ENCODE data around the gene CUL1.

CUL1 gene

DNA sequence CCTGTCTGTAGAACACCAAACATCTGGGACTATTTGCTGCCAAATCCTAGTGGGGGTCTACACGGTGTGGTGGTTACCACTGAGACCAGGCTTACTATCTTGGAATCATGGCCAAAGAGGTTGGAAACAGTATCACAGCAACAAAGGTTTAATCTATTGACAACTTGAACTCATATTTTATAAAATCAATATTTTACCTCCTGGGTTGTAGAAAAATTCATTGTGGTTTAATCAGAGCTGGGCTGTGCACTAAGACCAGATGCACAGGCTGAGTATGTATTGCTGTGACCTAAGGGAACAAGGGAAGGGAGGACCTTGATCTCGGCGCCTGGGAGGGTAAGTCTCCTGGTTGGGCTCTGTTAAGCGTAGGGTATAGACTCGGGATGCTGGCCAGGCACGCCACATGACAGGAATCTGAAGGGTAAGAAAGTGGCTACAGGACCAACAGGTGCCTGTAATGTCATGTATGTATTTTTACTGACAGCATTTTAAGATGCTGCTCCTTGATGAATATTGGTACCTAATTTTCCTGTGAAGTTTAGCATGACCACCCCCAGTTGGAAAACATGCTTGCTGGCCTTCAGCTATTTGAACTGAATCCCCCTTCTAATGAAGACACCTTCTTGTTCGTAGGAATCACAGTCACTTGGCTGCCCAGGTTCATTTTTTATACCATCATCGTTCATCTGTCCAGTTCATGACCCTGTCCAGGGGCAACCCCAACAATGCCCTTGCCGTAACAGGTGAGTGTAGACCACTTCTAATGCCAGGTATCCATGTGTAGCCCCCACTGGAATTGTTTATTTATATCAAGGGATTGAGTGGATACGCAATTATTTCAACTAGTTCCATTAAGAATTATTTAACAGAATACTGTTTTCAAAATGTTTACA, 105.9 kb downstream of the CUL1 start:
- Histone ChIP-seq H3K27ac (no peak overlapping the region), H3K9ac (no peak overlapping the region), H4K20me1 (ENCODE audit: insufficient read depth) (no peaks in the 10 kb centered on the region), H2AFZ (ENCODE audit: low read depth) (no peak overlapping the region), H3K79me2 (ENCODE audit: insufficient read depth, low read depth) (no peaks in the 10 kb centered on the region), H3K27me3 (ENCODE audit: insufficient read depth, low read depth) (no peaks in the 10 kb centered on the region), H3K4me1 (ENCODE audit: low read depth, poor library complexity, severe bottlenecking) (no peaks in the 10 kb centered on the region), H3K36me3 (ENCODE audit: insufficient read depth) (peaks cover 30% of the 10 kb centered on the region; the same call in 1 of the 2 replicates), H3K4me3 (IDR thresholded peaks at IDR 0.05; ENCODE audit: insufficient read depth, low read depth, low read length) (no peak overlapping the region), H3K4me2 (no peak overlapping the region)
- TF ChIP-seq, protein P1, sequence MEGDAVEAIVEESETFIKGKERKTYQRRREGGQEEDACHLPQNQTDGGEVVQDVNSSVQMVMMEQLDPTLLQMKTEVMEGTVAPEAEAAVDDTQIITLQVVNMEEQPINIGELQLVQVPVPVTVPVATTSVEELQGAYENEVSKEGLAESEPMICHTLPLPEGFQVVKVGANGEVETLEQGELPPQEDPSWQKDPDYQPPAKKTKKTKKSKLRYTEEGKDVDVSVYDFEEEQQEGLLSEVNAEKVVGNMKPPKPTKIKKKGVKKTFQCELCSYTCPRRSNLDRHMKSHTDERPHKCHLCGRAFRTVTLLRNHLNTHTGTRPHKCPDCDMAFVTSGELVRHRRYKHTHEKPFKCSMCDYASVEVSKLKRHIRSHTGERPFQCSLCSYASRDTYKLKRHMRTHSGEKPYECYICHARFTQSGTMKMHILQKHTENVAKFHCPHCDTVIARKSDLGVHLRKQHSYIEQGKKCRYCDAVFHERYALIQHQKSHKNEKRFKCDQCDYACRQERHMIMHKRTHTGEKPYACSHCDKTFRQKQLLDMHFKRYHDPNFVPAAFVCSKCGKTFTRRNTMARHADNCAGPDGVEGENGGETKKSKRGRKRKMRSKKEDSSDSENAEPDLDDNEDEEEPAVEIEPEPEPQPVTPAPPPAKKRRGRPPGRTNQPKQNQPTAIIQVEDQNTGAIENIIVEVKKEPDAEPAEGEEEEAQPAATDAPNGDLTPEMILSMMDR (conservative IDR thresholded peaks at IDR 0.05; ENCODE audit: low read depth, low read length): no peak

DNA sequence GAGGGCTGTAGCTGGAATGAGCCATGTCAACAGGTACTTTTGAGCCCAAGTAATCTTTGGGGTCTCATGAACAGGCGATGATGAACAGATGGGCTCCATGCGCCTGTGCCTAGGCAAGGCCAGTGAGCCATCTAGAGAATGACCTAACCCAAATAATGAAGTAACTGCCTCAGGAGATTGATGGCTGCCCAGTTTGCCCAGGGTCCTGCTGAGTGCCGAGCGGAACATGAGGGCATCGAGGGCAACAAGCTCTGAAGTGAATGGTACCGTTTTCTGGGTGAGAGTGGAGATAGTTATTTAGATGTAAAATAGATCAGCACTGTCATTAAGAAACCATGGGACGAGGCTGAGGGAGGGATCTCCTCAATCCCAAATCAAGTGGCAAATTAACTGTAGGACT, 107.5 kb downstream of the CUL1 start:
- Histone ChIP-seq H3K27ac (no peak overlapping the region), H3K4me3 (IDR thresholded peaks at IDR 0.05; ENCODE audit: insufficient read depth, low read depth, low read length) (no peak overlapping the region), H4K20me1 (ENCODE audit: insufficient read depth) (no peaks in the 10 kb centered on the region), H3K9ac (no peak overlapping the region), H3K4me1 (ENCODE audit: low read depth, poor library complexity, severe bottlenecking) (no peaks in the 10 kb centered on the region), H3K4me2 (no peak overlapping the region), H2AFZ (ENCODE audit: low read depth) (no peak overlapping the region), H3K27me3 (ENCODE audit: insufficient read depth, low read depth) (no peaks in the 10 kb centered on the region), H3K79me2 (ENCODE audit: insufficient read depth, low read depth) (no peaks in the 10 kb centered on the region), H3K36me3 (ENCODE audit: insufficient read depth) (peaks cover 16% of the 10 kb centered on the region; the same call in 1 of the 2 replicates)
- TF ChIP-seq, protein P1 (conservative IDR thresholded peaks at IDR 0.05; ENCODE audit: low read depth, low read length): no peak

DNA sequence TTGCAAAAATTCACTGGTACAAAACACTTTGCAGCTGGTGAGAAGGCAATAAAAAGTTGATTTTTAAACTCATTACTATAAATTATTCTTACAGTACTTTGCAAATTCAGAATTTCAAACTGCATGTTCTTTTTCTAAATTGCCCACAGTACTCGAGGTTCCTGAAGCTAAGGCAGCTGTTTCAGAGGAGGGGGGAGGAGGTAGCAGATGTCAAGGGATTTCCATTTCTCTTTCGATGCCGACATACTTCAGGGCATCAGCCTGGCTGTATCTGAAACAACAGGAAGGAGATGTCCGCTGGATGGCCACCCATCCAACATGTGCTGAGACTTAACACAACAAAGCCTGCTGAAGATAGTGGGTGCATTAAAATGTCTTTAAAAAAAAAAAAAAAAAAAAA, 108.7 kb downstream of the CUL1 start:
- Histone ChIP-seq H2AFZ (ENCODE audit: low read depth) (no peak overlapping the region), H3K36me3 (ENCODE audit: insufficient read depth) (peaks cover 16% of the 10 kb centered on the region; the same call in 1 of the 2 replicates), H3K27me3 (ENCODE audit: insufficient read depth, low read depth) (no peaks in the 10 kb centered on the region), H3K4me1 (ENCODE audit: low read depth, poor library complexity, severe bottlenecking) (no peaks in the 10 kb centered on the region), H3K4me3 (IDR thresholded peaks at IDR 0.05; ENCODE audit: insufficient read depth, low read depth, low read length) (no peak overlapping the region), H3K9ac (no peak overlapping the region), H4K20me1 (ENCODE audit: insufficient read depth) (no peaks in the 10 kb centered on the region), H3K27ac (no peak overlapping the region), H3K79me2 (ENCODE audit: insufficient read depth, low read depth) (no peaks in the 10 kb centered on the region), H3K4me2 (no peak overlapping the region)
- TF ChIP-seq, protein P1 (conservative IDR thresholded peaks at IDR 0.05; ENCODE audit: low read depth, low read length): no peak

DNA sequence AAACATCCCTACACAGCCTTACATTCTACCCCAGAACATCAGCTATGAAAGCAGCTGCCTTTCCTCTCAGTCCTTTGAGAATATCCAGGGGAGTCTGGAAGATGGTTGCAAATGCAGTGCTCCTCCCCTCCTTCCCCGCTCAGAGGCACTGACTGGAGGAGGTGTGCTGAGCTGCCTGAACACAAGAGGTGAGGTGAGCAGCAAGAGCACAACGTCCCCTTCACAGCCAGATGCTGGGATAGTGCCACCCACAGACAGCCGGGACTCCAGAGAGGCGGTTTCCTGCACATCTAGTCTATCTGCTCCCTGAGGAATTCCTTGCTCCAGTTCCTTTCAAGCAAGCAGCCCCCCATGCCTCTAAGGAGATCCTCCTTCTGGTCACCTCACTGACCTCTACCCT, 111.2 kb downstream of the CUL1 start:
- Histone ChIP-seq H3K27me3 (ENCODE audit: insufficient read depth, low read depth) (no peaks in the 10 kb centered on the region), H3K4me2 (no peak overlapping the region), H3K4me1 (ENCODE audit: low read depth, poor library complexity, severe bottlenecking) (no peaks in the 10 kb centered on the region), H3K9ac (no peak overlapping the region), H3K79me2 (ENCODE audit: insufficient read depth, low read depth) (no peaks in the 10 kb centered on the region; the same call in 1 of the 2 replicates), H2AFZ (ENCODE audit: low read depth) (no peak overlapping the region), H3K36me3 (ENCODE audit: insufficient read depth) (peaks cover 20% of the 10 kb centered on the region; the same call in 1 of the 2 replicates), H4K20me1 (ENCODE audit: insufficient read depth) (no peaks in the 10 kb centered on the region), H3K27ac (no peak overlapping the region), H3K4me3 (IDR thresholded peaks at IDR 0.05; ENCODE audit: insufficient read depth, low read depth, low read length) (no peak overlapping the region)
- TF ChIP-seq, protein P1 (conservative IDR thresholded peaks at IDR 0.05; ENCODE audit: low read depth, low read length): no peak

Data from KMS-11 (cell line).